A549 (cell line): ENCODE results near the gene UBTD2. TPM values are rescaled to one million over a fixed set of nuclear protein-coding genes. Genes with fewer than 3 reads are reported as not detected.

Source experiments
- ATAC-seq, 2 experiments: fragments of 200-7000 bp in 1 of 2; fragments of >200 bp in 1 of 2; cut with Nextera tagmentation in 1 of 2; cut with Tn5 transposase in 1 of 2; 3 replicates each; pipeline versions ENCODE4 v1.8.0 to v1.9.1; 2018 to 2020; ENCODE audit warnings: mild to moderate bottlenecking in 1 of 2, moderate library complexity in 1 of 2
- CTCF ChIA-PET: fragments of 300-600 bp; sonication (Branson Sonifier 250); formaldehyde crosslinking; extraction: SDS; loops from one replicate; lab custom pipeline; 2021; ENCODE audit warnings: antibody characterized with exemption, inconsistent platforms; lab: Yijun Ruan, JAX
- POLR2A ChIA-PET: fragments of 350-600 bp; formaldehyde crosslinking; extraction: SDS; loops from one replicate; lab custom pipeline; 2021; ENCODE audit warnings: antibody characterized with exemption, inconsistent platforms; lab: Yijun Ruan, JAX
- DNase-seq, 2 experiments: peaks; one replicate each; pipeline versions ENCODE4 v3.0.0 to v3.0.0-alpha.2; 2011 to 2016; ENCODE audit warnings: low read depth in 1 of 2, low spot score in 1 of 2
- FAIRE-seq: peaks from 2 replicates; lab custom pipeline; 2011; peaks lifted over from hg19 to GRCh38; lab: Jason Lieb, UNC
- H3K27ac ChIP-seq, 2 experiments: fragments of >200 bp; sonication (Bioruptor Twin); formaldehyde crosslinking; 3 replicates each; pipeline ENCODE4 v1.5.1; 2016 to 2017
- H3K4me1 ChIP-seq: fragments of >200 bp; sonication (Bioruptor Twin); formaldehyde crosslinking; 3 replicates; pipeline ENCODE4 v1.6.1; 2016
- H3K4me2 ChIP-seq: fragments of >200 bp; sonication (Bioruptor Twin); formaldehyde crosslinking; 3 replicates; pipeline ENCODE4 v1.6.1; 2016
- H3K4me3 ChIP-seq: fragments of >200 bp; sonication (Bioruptor Twin); formaldehyde crosslinking; 3 replicates; pipeline ENCODE4 v1.5.1; 2016
- H3K9me3 ChIP-seq: fragments of >200 bp; sonication (Bioruptor Twin); formaldehyde crosslinking; 3 replicates; pipeline ENCODE4 v1.6.1; 2016
- CBX2 ChIP-seq: fragments of 200-600 bp; sonication (generic); IDR thresholded peaks from 2 replicates; pipeline ENCODE4 v1.6.1; 2016; ENCODE audit warnings: low read depth, mild to moderate bottlenecking, borderline replicate concordance
- ESRRA ChIP-seq: fragments of 150-350 bp; IDR thresholded peaks from 2 replicates; pipeline ENCODE4 v1.6.1; 2014; ENCODE audit warnings: mild to moderate bottlenecking, low read length, borderline replicate concordance
- FOSB ChIP-seq: fragments of 250-450 bp; sonication (Bioruptor Pico); IDR thresholded peaks from 2 replicates; pipeline ENCODE4 v1.5.0; 2020; ENCODE audit warnings: mild to moderate bottlenecking, moderate library complexity
- FOXS1 ChIP-seq: fragments of 250-450 bp; sonication (Bioruptor Pico); IDR thresholded peaks from 2 replicates; pipeline ENCODE4 v1.5.0; 2020; ENCODE audit warnings: mild to moderate bottlenecking, moderate library complexity
- HOXA7 ChIP-seq: fragments of 250-450 bp; sonication (Bioruptor Pico); IDR thresholded peaks from 2 replicates; pipeline ENCODE4 v1.5.0; 2020; ENCODE audit warnings: mild to moderate bottlenecking, moderate library complexity
- MYC ChIP-seq: IDR thresholded peaks from 2 replicates; pipeline ENCODE4 v1.6.1; 2012; ENCODE audit warnings: mild to moderate bottlenecking, inconsistent platforms, low read length, improper control_type of control experiment, borderline replicate concordance
- NR3C1 ChIP-seq: fragments of >200 bp; sonication (Bioruptor Twin); formaldehyde crosslinking; IDR thresholded peaks from 3 replicates; pipeline ENCODE4 v1.6.1; 2017
- PHF8 ChIP-seq: fragments of 200-600 bp; sonication (generic); IDR thresholded peaks from 2 replicates; pipeline ENCODE4 v1.6.1; 2016; ENCODE audit warnings: low read depth, mild to moderate bottlenecking, antibody characterized with exemption, moderate library complexity, borderline replicate concordance
- POLR2AphosphoS2 ChIP-seq: conservative IDR thresholded peaks from 2 replicates; pipeline ENCODE4 v1.6.1; 2012; ENCODE audit warnings: low read length, improper control_type of control experiment, inconsistent platforms
- RAD21 ChIP-seq, 2 experiments: fragments of >200 bp in 1 of 2; sonication (Bioruptor Twin) in 1 of 2; formaldehyde crosslinking in 1 of 2; IDR thresholded peaks in 1 of 2; conservative IDR thresholded peaks in 1 of 2; 2 replicates in 1 of 2; 3 replicates in 1 of 2; pipeline ENCODE4 v1.6.1; 2012 to 2018; ENCODE audit warnings: inconsistent platforms in 1 of 2
- RARB ChIP-seq: fragments of 250-450 bp; sonication (Bioruptor Pico); IDR thresholded peaks from 2 replicates; pipeline ENCODE4 v1.8.0; 2021; ENCODE audit warnings: mild to moderate bottlenecking, moderate library complexity
- RFX5 ChIP-seq: fragments of 450-650 bp; IDR thresholded peaks from 2 replicates; pipeline ENCODE4 v1.7.1; 2014; ENCODE audit warnings: antibody characterized with exemption, mild to moderate bottlenecking, moderate library complexity
- TFCP2L1 ChIP-seq: fragments of 250-450 bp; sonication (Bioruptor Pico); IDR thresholded peaks from 2 replicates; pipeline ENCODE4 v1.5.0; 2021; ENCODE audit warnings: mild to moderate bottlenecking
- TP53 ChIP-seq: fragments of 250-450 bp; sonication (Bioruptor Pico); IDR thresholded peaks from 2 replicates; pipeline ENCODE4 v1.5.0; 2021; ENCODE audit warnings: mild to moderate bottlenecking, moderate library complexity
- ZFP36 ChIP-seq: fragments of 450-650 bp; IDR thresholded peaks from 2 replicates; pipeline ENCODE4 v1.6.1; 2014; ENCODE audit warnings: borderline replicate concordance; ENCODE audit not compliant: partially characterized antibody
- WGBS: methylation state at CpG from one replicate; pipeline ENCODE4 v1.1.6; 2017; ENCODE audit errors: missing lambda C conversion rate; 5-methylcytosine and 5-hydroxymethylcytosine counted together
- polyA plus RNA-seq, 4 experiments: library from polyadenylated mRNA; depleted of rRNA in 3 of 4; stranded (reverse); fragments of >200 nt; fragmentation: RNase III in 1 of 4; extraction: RNeasy Plus Mini Kit Qiagen cat#74134 plus additional on column Dnase treatment in 1 of 4; gene quantifications; 2 replicates in 3 of 4; 3 replicates in 1 of 4; pipeline ENCODE4 v1.2.3, GENCODE V29; 2011 to 2017
- TF ChIP-seq, protein P1 (sequence below): IDR thresholded peaks from 2 replicates; pipeline ENCODE4 v1.6.1; 2012; ENCODE audit warnings: low read depth, borderline replicate concordance

UBTD2 gene
- polyA plus RNA-seq, 2 of the 4 experiments (the other 2 are of a cell fraction) = 16.4 to 20.9 TPM

- Histone ChIP-seq H3K4me2 (no peak overlapping the region), H3K4me3 (no peak overlapping the region), H3K4me1 (0 out of 3 replicates have a peak, but pooled peaks cover 3% of the 10 kb centered on the region), H3K9me3 (no peaks in the 10 kb centered on the region), H3K27ac (no peak overlapping the region)
- 80% methylated on average over 4 of the region's 4 CpGs for WGBS
- ATAC-seq (no peak), DNase-seq (no peak), FAIRE-seq (no peak)
- CTCF ChIA-PET = interaction anchor here (0.6 to 2.1 kb wide), 3 partner anchors 15 to 268 kb away, joined by 3 to 10 read pairs (median 3); partner anchors contain the start of gene UBTD2
- TF ChIP-seq POLR2AphosphoS2 = no peak
- TF ChIP-seq RAD21 (conservative IDR thresholded peaks at IDR 0.05 in 1 of 2, IDR thresholded peaks at IDR 0.05 in 1 of 2) = no peak
- TF ChIP-seq FOXS1 (CRISPR knock-in tag) = no peak
- no peak for TF ChIP-seq RARB
- no peak for TF ChIP-seq FOSB (CRISPR knock-in tag)
- POLR2A ChIA-PET = no interaction called here
These were observed 15.6 kb downstream of the UBTD2 start for GRCh38 chr5:172267943-172268342.

GRCh38 chr5:172266676-172267092 lies 16.9 kb downstream of the UBTD2 start:
- WGBS = 85% methylated on average over 4 of the region's 4 CpGs
- TF ChIP-seq ESRRA (no peak), TP53 (no peak), MYC (no peak), PHF8 (no peak), HOXA7 (CRISPR knock-in tag) (no peak), ZFP36 (no peak)
- TF ChIP-seq, protein P1, sequence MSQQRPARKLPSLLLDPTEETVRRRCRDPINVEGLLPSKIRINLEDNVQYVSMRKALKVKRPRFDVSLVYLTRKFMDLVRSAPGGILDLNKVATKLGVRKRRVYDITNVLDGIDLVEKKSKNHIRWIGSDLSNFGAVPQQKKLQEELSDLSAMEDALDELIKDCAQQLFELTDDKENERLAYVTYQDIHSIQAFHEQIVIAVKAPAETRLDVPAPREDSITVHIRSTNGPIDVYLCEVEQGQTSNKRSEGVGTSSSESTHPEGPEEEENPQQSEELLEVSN = no peak
- TF ChIP-seq, all 56 proteins: peak for 0
- Histone ChIP-seq H3K27ac (no peak overlapping the region), H3K4me3 (no peak overlapping the region), H3K4me1 (no peaks in the 10 kb centered on the region), H3K9me3 (no peaks in the 10 kb centered on the region), H3K4me2 (no peak overlapping the region)
- ATAC-seq (no peak), DNase-seq (no peak), FAIRE-seq (no peak)
- POLR2A ChIA-PET = no interaction called here
- CTCF ChIA-PET = interaction anchor here (2.1 kb wide), 1 partner anchor 16 kb away, joined by 10 read pairs; the partner anchor contains the start of gene UBTD2

GRCh38 chr5:172266071-172266675 lies 17.4 kb downstream of the UBTD2 start:
- POLR2A ChIA-PET = no interaction called here
- FAIRE-seq (no peak), ATAC-seq (no peak), DNase-seq (no peak)
- 85% methylated on average over 10 of the region's 10 CpGs for WGBS
- H3K4me1 ChIP-seq = no peaks in the 10 kb centered on the region
- CTCF ChIA-PET = interaction anchor here (2.1 kb wide), 1 partner anchor 17 kb away, joined by 10 read pairs; the partner anchor contains the start of gene UBTD2
- no peak overlapping the region for H3K4me3 ChIP-seq
- H3K9me3 ChIP-seq = no peaks in the 10 kb centered on the region
- no peak for TF ChIP-seq NR3C1
- no peak for TF ChIP-seq RAD21 (conservative IDR thresholded peaks at IDR 0.05 in 1 of 2, IDR thresholded peaks at IDR 0.05 in 1 of 2)
- no peak for TF ChIP-seq RARB
- TF ChIP-seq CBX2 = no peak
- no peak for TF ChIP-seq RFX5
- no peak for TF ChIP-seq FOSB (CRISPR knock-in tag)
- H3K4me2 ChIP-seq = no peak overlapping the region
- no peak overlapping the region for H3K27ac ChIP-seq

DNA sequence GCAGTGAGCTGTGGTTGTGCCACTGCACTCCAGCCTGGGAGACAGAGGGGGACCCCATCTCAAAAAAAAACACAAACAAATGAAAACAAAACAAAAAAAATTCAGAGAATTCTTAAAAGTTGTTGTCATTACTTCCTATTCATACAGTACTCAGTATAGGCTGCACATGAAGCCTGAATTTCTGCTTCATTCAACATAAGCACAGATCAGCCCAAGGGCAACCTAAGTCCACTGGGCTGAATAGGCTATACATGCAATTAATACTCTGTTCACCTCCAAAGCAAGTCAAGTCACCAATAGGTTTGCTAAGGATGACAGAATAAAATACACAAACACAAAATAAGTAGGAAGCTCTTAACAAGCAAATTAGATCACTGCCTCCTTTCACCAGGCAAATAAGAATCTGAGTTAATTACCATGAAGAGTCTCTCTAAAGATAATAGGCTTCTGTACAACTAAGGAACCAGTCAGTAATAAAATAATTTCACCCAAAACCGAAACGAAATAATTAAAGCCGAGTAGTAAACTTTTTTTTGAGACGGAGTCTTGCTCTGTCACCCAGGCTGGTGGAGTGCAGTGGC lies 18.7 kb downstream of the UBTD2 start:
- FAIRE-seq = no peak

More for the DNA sequence above, 18.7 kb downstream of the UBTD2 start:
- TF ChIP-seq TFCP2L1 (CRISPR knock-in tag) = no peak
- CTCF ChIA-PET = no interaction called here
- WGBS = 75% methylated on average over 4 of the region's 4 CpGs
- ATAC-seq = 0 out of 6 replicates have a peak, but pooled peaks of 1 of the 2 experiments have one; percentile 50
- Histone ChIP-seq H3K4me1 (0 out of 3 replicates have a peak, but pooled peaks cover 4% of the 10 kb centered on the region), H3K27ac (no peak overlapping the region), H3K4me2 (no peak overlapping the region), H3K4me3 (no peak overlapping the region), H3K9me3 (no peaks in the 10 kb centered on the region)
- DNase-seq = no peak
- POLR2A ChIA-PET = no interaction called here
